ENCODE results near the gene C7orf57. TPM values are rescaled to one million over a fixed set of nuclear protein-coding genes. Genes with fewer than 3 reads are reported as not detected.

C7orf57 gene
- total and polyA plus RNA-seq, 10 of the 15 experiments (the other 5 are each of a cell fraction or from before 2014, with no cell fraction given): 0.04 to 0.21 (median 0.10) TPM; not detected in 5

GRCh38 chr7:48006866-48007265 lies 28.5 kb upstream of the C7orf57 start:
- Histone ChIP-seq H3K36me3 (ENCODE audit: control insufficient read depth in 2 of 2, insufficient read depth in 2 of 2, low read length in 1 of 2) (no peaks in the 10 kb centered on the region), H3K4me2 (ENCODE audit: control insufficient read depth, insufficient read depth) (peak overlapping the region; percentile 23), H2AFZ (ENCODE audit: control insufficient read depth, low read depth, low read length) (no peak overlapping the region), H3K4me1 (ENCODE audit: control insufficient read depth, insufficient read depth, low read length) (peaks cover 21% of the 10 kb centered on the region), H3K9me3 (replicated peaks; ENCODE audit: control insufficient read depth, insufficient read depth, low read length) (no peaks in the 10 kb centered on the region), H3K27me3 (replicated peaks in 1 of 2; ENCODE audit: control insufficient read depth in 2 of 2, insufficient read depth in 2 of 2, low read length in 1 of 2) (peaks cover 0 to 1% of the 10 kb centered on the region in 2 experiments; a peak in 1 of 4 replicates), H4K20me1 (ENCODE audit: control insufficient read depth, insufficient read depth) (no peaks in the 10 kb centered on the region), H3K9ac (ENCODE audit: control insufficient read depth, insufficient read depth, low read length) (no peak overlapping the region), H3K4me3 (no peak overlapping the region), H3K27ac (ENCODE audit: control insufficient read depth, insufficient read depth) (no peak overlapping the region), H3K79me2 (ENCODE audit: control insufficient read depth, insufficient read depth, low read length) (no peaks in the 10 kb centered on the region)
- in situ Hi-C loops (cut with MboI) (no loop called here), intact Hi-C loops (cut with micrococcal nuclease; ENCODE audit: unreplicated experiment) (no loop called here)
- ChIA-PET SMC1A (ENCODE audit: uncharacterized antibody, unreplicated experiment) (interaction anchor here (0.7 to 0.9 kb wide), 2 partner anchors 78 to 113 kb away, joined by 3 read pairs; no protein-coding TSS in a partner anchor), RAD21 (ENCODE audit: unreplicated experiment) (interaction anchor here (1.1 to 1.2 kb wide), 2 partner anchors 15 to 103 kb away, joined by 4 to 5 read pairs; no protein-coding TSS in a partner anchor), POLR2A (no interaction called here), CTCF (interaction anchor here (1.2 kb wide), 1 partner anchor 104 kb away, joined by 3 read pairs; no protein-coding TSS in a partner anchor)
- no peak for TF ChIP-seq STAT1 (conservative IDR thresholded peaks at IDR 0.05)
- no peak for TF ChIP-seq RCOR1 (conservative IDR thresholded peaks at IDR 0.05; ENCODE audit: low read depth, low read length)
- TF ChIP-seq, protein P1, sequence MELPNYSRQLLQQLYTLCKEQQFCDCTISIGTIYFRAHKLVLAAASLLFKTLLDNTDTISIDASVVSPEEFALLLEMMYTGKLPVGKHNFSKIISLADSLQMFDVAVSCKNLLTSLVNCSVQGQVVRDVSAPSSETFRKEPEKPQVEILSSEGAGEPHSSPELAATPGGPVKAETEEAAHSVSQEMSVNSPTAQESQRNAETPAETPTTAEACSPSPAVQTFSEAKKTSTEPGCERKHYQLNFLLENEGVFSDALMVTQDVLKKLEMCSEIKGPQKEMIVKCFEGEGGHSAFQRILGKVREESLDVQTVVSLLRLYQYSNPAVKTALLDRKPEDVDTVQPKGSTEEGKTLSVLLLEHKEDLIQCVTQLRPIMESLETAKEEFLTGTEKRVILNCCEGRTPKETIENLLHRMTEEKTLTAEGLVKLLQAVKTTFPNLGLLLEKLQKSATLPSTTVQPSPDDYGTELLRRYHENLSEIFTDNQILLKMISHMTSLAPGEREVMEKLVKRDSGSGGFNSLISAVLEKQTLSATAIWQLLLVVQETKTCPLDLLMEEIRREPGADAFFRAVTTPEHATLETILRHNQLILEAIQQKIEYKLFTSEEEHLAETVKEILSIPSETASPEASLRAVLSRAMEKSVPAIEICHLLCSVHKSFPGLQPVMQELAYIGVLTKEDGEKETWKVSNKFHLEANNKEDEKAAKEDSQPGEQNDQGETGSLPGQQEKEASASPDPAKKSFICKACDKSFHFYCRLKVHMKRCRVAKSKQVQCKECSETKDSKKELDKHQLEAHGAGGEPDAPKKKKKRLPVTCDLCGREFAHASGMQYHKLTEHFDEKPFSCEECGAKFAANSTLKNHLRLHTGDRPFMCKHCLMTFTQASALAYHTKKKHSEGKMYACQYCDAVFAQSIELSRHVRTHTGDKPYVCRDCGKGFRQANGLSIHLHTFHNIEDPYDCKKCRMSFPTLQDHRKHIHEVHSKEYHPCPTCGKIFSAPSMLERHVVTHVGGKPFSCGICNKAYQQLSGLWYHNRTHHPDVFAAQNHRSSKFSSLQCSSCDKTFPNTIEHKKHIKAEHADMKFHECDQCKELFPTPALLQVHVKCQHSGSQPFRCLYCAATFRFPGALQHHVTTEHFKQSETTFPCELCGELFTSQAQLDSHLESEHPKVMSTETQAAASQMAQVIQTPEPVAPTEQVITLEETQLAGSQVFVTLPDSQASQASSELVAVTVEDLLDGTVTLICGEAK (IDR thresholded peaks at IDR 0.05; ENCODE audit: borderline replicate concordance): no peak
- TF ChIP-seq MYC (IDR thresholded peaks at IDR 0.05; ENCODE audit: insufficient read depth, insufficient read length, insufficient replicate concordance, low read length, severe bottlenecking): no peak
- TF ChIP-seq ZNF622 (IDR thresholded peaks at IDR 0.05): no peak
- ATAC-seq: no peak
- BruUV-seq (replicated peaks): no TSS peak
- 83% methylated on average over 6 of the region's 6 CpGs for WGBS (ENCODE audit: insufficient coverage, insufficient replicate concordance, low lambda C conversion rate, missing lambda C conversion rate)
- DNase-seq (ENCODE audit: low read depth, low spot score): no peak
- no peak for FAIRE-seq
